NK-92 treated with Interleukin-12 subunit alpha and Interleukin-12 subunit beta, amount 100 ng/mL, for 24 hours (cell line): ENCODE data around the gene GABPA.
"Not testable (repeated sequence)": the region's sequence is repeated elsewhere in the genome, so short reads cannot be mapped to it uniquely, and the experiment has no call there.

ENCODE experiments used
- DNase-seq: peaks from one replicate; lab custom pipeline; 2025; lab: John Stamatoyannopoulos, UW

The GABPA gene

DNA sequence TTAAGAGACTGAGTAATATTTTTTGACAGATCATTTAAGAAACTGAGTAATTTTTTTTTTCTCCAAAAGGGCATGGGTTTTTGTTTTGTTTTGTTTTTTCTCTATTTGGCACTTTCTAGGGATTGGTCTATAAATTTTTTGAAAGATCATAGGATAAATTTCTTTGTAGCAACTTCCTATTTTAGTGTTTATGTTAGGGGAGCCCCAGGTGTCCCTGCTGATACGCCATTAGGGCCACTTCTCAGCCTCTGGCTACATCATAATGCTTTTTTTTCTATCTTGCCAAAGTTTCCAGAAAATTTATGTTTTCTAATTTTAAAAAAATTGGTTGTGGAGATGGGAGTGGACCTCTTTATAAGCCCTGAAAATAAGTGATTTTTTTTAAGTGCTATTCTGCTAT is 2.6 kb downstream of the GABPA start:
- no peak for DNase-seq

GRCh38 chr21:25742900-25743299 is 8.1 kb downstream of the GABPA start:
- DNase-seq, result no peak

- DNase-seq, result no peak
These were observed 10.1 kb downstream of the GABPA start for GRCh38 chr21:25744854-25745253.

- DNase-seq, result no peak
These were observed 15.3 kb downstream of the GABPA start for GRCh38 chr21:25750085-25750484.

DNA sequence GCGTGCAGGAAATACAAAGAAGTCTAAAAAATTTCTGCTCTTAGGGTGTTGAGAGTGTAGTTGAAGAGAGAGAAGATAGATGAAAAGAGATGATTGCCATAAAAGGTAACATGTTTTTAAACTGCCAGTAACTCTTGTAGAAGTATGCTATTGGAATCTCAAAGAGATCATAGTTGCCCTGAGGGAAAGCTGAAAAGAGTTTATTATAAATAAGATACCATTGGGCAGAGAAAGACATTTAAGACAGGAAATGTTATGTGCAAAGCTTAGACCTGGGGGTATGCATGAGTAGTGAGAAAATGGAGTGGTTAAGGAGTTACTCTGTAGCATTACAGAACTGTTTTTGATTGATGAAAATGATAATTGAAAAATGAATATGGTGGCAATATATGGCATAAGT is 17.6 kb downstream of the GABPA start:
- DNase-seq, result no peak

DNA sequence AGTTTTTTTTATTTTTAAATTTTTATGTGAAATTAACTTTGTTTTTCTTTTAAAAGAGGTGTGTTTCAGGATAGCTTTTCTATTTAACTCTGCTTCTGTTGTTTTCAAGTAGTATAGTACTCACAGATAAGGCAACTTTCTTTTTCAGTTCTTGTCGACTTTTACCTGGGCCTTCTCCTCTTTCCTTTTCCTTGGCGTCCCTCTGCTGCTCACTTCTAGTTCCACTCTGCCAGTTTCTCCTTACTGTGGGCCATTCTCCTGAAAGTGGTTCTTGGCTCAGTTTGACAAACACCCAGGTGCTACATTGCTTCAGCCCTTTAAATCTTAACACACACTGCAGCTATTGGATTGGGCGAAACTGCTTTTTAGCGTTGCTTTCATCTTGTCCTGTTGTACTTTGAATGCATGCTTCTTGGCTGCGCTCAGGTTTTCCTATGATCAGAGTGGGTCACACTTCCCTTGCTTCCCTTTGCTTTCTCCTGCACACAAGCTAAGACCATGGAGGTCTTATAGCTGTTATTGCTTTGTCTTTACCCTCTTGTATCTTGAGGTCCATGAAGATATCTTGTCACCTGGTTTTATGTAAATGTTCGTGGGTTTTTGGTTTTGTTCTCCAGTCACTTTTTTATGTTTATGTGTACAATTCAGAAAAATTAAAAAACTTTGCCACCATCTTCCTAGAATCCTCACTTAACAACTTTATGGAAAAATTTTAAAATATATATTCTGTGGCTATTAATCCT is 21.6 kb downstream of the GABPA start:
- no peak for DNase-seq

DNA sequence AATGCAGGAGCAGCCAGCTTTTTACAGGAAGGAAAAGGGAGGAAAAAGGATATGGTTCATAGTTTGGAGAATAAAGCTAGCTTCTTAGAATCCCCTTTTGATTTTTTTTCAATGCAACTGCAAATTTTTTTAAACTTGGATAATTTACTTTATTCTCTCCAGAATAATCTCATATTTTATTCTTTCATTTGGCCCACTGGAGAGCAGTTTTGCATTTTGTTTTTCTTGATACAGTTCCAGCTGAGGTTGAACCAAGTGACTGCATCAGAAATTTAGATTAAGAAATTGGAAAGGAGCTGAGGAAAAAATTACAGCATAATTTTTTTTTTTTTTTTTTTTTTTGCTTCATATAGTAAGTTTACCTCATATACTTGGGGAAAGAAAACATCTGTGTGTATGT is 22.8 kb downstream of the GABPA start:
- no peak for DNase-seq

DNA sequence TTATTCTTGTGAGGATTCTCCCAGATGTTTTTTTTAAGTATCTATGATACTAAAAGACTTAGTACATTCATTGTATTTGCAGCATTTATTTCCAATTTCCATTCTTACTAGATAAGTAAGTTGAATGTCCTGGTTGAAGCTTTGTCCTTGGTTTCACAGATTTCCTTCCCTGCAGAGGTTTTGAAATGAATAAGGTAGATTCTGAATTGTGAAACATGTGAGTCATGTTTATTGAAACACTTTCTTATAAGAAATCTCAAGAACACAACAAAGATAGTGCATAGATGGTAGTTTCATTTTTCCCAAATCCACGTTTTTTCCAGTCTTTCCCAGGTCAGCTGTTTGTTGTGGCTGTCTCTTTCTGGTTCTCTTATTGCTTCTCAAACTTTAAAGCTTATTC is 24.8 kb downstream of the GABPA start:
- no peak for DNase-seq

DNA sequence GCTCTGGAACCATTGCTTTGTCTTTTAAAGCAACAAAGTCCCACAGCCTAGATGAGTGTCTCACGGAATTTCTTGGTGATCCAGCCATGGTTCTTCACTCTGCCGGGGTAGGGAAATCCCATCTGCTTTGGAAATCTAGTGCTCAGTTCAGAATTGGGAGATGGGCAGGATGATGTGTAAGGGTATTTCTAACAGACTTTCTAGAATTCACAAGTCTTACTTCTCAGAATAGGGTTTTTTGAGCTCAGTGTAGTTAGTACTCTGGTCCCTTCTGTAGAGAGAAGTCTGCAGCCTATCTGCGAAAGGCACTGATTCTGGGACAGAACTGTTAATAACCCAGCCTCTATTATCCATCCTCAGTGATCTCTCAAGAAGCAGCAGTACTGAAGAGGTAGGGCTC is 25.3 kb downstream of the GABPA start:
- DNase-seq, result no peak

- DNase-seq, result no peak
These were observed 25.9 kb downstream of the GABPA start for GRCh38 chr21:25760677-25761076.

- no peak for DNase-seq
These were observed 29.3 kb downstream of the GABPA start for GRCh38 chr21:25764065-25764464.

DNA sequence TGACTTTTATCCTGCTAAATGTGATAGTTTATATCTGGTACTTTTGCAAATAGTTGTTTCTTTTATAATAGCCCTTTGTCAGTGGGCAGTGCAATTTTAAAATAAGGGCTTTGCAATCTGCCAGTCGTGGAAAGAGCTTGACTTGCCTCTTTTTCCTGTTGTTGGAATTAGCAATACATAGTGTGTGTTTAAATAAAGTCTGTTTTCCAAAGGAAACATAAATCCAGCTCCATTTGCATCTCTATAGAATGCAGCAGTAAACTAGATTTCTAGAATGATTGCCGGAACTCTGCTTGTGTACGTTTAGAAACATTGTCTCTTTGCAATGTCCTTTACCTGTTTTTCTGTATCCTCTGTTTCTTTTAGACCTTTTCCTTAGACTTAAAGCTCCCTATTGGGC is 33.1 kb downstream of the GABPA start:
- no peak for DNase-seq

DNA sequence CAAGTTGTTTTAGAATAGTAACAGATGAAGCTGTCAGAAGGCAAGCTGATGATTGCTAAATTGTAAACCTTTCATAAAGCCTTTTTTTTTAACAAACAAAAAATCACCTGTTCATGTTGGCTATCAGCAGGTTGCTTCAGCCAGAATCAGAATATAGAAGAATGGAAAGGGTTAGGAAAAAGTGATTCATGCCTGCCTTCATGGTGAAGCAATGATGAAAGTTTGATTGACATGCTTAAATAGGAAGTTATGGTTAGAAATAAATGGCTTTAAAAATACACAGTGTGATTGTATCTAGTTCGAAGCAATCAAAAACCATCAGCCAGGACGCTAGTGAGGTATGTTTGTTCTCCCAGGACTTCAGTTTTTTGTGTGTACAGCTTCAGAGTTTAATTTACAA is 37.9 kb downstream of the GABPA start:
- no peak for DNase-seq

- no peak for DNase-seq
These were observed 41.7 kb downstream of the GABPA start for GRCh38 chr21:25776440-25776839.

DNA sequence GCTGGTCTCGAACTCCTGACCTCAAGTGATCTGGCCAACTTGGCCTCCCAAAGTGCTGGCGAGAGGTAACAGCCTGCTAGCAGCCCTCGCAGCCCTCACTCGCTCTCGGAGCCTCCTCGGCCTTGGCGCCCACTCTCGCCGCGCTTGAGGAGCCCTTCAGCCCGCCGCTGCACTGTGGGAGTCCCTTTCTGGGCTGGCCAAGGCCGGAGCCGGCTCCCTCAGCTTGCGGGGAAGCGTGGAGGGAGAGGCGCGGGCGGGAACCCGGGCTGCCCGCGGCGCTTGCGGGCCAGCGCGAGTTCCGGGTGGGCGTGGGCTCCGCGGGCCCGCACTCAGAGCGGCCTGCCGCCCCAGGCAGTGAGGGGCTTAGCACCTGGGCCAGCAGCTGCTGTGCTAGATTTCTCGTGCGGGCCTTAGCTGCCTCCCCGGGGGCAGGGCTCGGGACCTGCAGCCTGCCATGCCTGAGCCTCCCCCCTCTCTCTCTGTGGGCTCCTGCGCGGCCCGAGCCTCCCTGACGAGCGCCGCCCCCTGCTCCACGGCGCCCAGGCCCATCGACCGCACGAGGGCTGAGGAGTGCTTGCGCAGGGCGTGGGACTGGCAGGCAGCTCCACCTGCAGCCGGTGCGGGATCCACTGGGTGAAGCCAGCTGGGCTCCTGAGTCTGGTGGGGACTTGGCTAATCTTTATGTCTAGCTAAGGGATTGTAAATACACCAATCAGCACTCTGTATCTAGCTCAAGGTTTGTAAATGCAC is 43.5 kb downstream of the GABPA start:
- not testable (repeated sequence) for DNase-seq

GRCh38 chr21:25788677-25789076 is 53.9 kb downstream of the GABPA start:
- DNase-seq, result no peak

GRCh38 chr21:25790122-25790877 is 55.5 kb downstream of the GABPA start:
- no peak for DNase-seq

DNA sequence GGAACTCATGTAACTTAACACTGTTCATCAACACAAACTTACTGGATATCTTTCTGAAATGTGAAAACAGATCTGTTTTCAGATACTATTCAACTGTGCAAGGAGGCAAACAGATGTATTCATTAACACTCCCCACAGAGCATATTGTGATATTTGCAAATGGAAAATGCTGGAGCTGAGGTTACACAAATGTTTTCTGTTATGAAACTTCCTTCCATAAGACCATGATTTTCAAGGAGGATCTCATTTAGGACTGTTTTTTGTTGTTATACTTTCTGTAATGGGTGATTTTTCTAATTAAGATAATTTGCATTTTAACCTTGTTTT is 56.1 kb downstream of the GABPA start:
- DNase-seq, result no peak

DNA sequence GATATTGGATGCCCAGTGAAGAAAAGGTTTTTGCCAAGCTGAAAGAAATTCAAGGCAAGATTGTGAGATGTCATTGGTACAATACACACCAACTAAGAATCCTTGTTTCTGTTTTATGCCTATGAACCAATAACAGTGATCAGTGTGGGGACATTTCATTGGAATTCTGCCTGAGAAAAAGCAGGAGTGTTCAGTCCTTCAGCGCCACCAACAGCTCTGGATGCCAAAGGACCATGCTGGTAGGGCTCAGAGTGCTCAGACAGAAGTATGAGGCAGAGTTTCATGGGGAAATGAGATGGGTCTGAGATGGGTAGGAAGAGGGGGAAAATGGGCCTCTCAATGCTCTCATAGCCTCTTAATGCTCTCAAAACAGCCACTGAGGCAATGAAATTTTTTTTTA is 56.5 kb downstream of the GABPA start:
- DNase-seq, result no peak

DNA sequence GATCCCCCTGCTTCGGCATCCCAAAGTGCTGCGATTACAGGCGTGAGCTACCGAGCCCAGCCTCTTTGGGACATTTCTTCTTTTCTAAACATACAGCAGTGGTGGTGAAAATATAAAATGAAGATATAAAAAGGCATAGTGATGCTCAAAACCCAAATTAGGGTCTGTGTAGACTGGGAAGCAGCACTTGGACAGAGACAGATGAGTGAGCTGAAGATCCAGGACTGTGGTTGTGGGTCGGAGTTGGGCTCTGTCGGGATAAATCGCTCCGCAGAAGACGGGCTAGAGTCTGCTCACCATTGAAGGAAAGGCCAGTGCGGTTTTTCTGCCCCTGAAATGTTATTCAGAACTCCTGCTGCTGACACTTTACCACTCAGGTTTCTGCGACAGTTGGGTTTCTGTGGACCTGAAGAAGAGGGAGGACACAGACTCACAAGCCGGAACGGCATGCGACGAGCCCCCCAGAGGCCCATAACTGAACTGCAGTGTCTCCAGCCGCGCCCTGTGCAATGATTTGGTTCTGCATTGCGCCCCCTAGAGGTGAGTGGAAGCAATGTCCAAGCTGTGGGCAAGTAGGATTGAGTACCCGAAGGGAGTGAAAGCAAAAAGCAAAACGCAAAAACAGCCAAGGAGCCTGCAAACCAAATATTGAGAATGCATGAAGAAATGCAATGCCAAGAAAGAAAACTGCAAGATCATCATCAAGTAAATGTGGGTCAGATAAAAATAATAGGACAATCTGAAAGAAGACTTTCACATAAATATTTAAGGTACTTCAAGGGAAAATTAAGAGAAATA is 66.6 kb downstream of the GABPA start:
- peak; percentile 62 for DNase-seq

GRCh38 chr21:25806060-25806459 is 71.3 kb downstream of the GABPA start:
- no peak for DNase-seq

GRCh38 chr21:25807191-25807590 is 72.4 kb downstream of the GABPA start:
- no peak for DNase-seq
